ENCODE data around the gene NECTIN3.

Gene NECTIN3

DNA sequence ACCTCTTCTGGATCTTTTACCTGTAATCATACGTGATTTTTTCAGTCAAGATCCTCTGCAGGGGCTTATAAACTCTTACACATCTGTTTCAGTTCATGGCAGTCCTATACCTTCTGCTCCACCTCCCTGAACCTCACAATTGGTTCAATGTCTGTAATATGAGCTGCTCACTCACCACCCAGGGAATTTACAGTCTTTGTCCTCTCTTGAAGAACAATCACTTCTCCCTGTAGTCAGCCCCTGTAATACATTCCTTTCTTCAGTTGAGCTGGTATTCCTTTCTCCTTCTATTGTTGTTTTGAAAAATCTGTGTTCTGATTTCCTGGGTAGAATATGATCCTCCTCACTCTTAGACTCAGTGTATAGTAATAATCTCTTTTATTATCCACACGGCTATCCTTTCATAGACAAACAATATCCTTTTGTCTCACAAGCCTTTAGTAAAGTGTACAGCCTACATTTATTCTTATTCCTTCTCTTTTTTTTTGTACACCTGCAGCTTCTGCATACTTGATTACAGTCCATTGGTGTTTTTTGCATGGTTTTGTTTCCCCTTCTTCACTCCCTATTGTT is 101.8 kb downstream of the NECTIN3 start:
- ChIA-PET POLR2A (no interaction called here), CTCF (no interaction called here)
- peaks cover 0 to 11% of the 10 kb centered on the region in 2 experiments; a peak in 1 of 3 replicates for H3K36me3 ChIP-seq (ENCODE audit: control insufficient read depth in 2 of 2, insufficient read depth in 1 of 2, low read length in 2 of 2)
- H3K4me3 ChIP-seq (ENCODE audit: low read depth, low read length) = no peak overlapping the region
- TF ChIP-seq ZFHX2 (tag by site-specific recombination; conservative IDR thresholded peaks at IDR 0.05) (no peak), ZNF37A (tag by site-specific recombination; IDR thresholded peaks at IDR 0.05) (no peak), SP3 (tag by site-specific recombination; IDR thresholded peaks at IDR 0.05) (no peak), ZNF175 (tag by site-specific recombination; IDR thresholded peaks at IDR 0.05) (no peak), KLF8 (tag by site-specific recombination; IDR thresholded peaks at IDR 0.05) (no peak), ZNF266 (tag by site-specific recombination; IDR thresholded peaks at IDR 0.05; ENCODE audit: low read depth) (no peak), KLF16 (tag by site-specific recombination; IDR thresholded peaks at IDR 0.05) (no peak), MEIS1 (CRISPR knock-in tag; IDR thresholded peaks at IDR 0.05; ENCODE audit: borderline replicate concordance) (no peak), ZNF341 (tag by site-specific recombination; IDR thresholded peaks at IDR 0.05; ENCODE audit: low read depth) (no peak)
- H3K9me3 ChIP-seq (ENCODE audit: control insufficient read depth, insufficient read depth, low read depth, low read length) = no peaks in the 10 kb centered on the region
- no peaks in the 10 kb centered on the region for H3K4me1 ChIP-seq (ENCODE audit: control insufficient read depth, insufficient read depth, low read length)
- no peak overlapping the region for H3K27ac ChIP-seq (ENCODE audit: extremely low read depth, low read depth, low read length)

DNA sequence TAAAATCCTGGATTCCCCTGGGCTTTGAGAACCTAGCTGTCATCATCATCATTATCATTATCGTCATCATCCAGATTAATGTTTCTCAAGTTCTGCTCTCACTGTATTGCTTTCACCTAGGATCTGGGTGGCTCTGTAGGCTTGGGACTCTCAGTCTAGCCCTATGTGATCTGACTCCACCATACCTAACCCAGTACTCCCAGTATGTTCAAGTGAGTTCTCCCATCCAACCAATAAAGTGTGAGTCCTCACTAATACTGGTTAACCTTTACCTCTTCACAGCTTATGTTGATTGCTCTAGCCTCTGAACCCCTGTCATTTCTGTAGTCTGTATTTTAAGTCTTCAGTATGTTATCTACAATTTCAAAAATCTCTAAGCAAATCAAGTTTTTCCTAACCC is 102.3 kb downstream of the NECTIN3 start:
- Histone ChIP-seq H3K27ac (ENCODE audit: extremely low read depth, low read depth, low read length) (no peak overlapping the region), H3K4me1 (ENCODE audit: control insufficient read depth, insufficient read depth, low read length) (no peaks in the 10 kb centered on the region), H3K9me3 (ENCODE audit: control insufficient read depth, insufficient read depth, low read depth, low read length) (no peaks in the 10 kb centered on the region), H3K4me3 (ENCODE audit: low read depth, low read length) (no peak overlapping the region), H3K36me3 (ENCODE audit: control insufficient read depth in 2 of 2, insufficient read depth in 1 of 2, low read length in 2 of 2) (peaks cover 0 to 11% of the 10 kb centered on the region in 2 experiments; a peak in 1 of 3 replicates)
- TF ChIP-seq GFI1B (tag by site-specific recombination; IDR thresholded peaks at IDR 0.05) (no peak), ZNF843 (tag by site-specific recombination; IDR thresholded peaks at IDR 0.05) (no peak), ZNF274 (IDR thresholded peaks at IDR 0.05; ENCODE audit: low read length) (no peak), ZNF274 (tag by site-specific recombination; IDR thresholded peaks at IDR 0.05; ENCODE audit: borderline replicate concordance) (no peak), ZNF202 (tag by site-specific recombination; IDR thresholded peaks at IDR 0.05; ENCODE audit: borderline replicate concordance) (no peak), SP3 (tag by site-specific recombination; IDR thresholded peaks at IDR 0.05) (no peak), ZNF211 (tag by site-specific recombination; IDR thresholded peaks at IDR 0.05; ENCODE audit: low read depth) (no peak), MYNN (tag by site-specific recombination; IDR thresholded peaks at IDR 0.05; ENCODE audit: borderline replicate concordance) (no peak), ZNF248 (tag by site-specific recombination; IDR thresholded peaks at IDR 0.05) (no peak), SP7 (tag by site-specific recombination; IDR thresholded peaks at IDR 0.05) (no peak), ZBTB20 (tag by site-specific recombination; IDR thresholded peaks at IDR 0.05) (no peak), ZNF660 (tag by site-specific recombination; IDR thresholded peaks at IDR 0.05) (no peak), KLF10 (tag by site-specific recombination; IDR thresholded peaks at IDR 0.05) (no peak), HOXC10 (CRISPR knock-in tag; IDR thresholded peaks at IDR 0.05) (no peak), ZNF560 (tag by site-specific recombination; IDR thresholded peaks at IDR 0.05; ENCODE audit: borderline replicate concordance) (no peak)
- TF ChIP-seq, protein P1, sequence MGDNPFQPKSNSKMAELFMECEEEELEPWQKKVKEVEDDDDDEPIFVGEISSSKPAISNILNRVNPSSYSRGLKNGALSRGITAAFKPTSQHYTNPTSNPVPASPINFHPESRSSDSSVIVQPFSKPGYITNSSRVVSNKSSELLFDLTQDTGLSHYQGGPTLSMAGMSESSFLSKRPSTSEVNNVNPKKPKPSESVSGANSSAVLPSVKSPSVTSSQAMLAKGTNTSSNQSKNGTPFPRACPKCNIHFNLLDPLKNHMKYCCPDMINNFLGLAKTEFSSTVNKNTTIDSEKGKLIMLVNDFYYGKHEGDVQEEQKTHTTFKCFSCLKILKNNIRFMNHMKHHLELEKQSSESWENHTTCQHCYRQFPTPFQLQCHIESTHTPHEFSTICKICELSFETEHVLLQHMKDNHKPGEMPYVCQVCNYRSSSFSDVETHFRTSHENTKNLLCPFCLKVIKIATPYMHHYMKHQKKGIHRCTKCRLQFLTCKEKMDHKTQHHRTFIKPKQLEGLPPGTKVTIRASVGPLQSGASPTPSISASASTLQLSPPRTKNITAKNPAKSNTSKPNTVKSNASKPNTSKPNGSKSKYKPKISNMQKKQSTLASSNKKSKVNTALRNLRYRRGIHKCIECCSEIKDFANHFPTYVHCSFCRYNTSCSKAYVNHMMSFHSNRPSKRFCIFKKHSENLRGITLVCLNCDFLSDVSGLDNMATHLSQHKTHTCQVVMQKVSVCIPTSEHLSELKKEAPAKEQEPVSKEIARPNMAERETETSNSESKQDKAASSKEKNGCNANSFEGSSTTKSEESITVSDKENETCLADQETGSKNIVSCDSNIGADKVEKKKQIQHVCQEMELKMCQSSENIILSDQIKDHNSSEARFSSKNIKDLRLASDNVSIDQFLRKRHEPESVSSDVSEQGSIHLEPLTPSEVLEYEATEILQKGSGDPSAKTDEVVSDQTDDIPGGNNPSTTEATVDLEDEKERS (tag by site-specific recombination; IDR thresholded peaks at IDR 0.05) = no peak
- TF ChIP-seq, protein P2, sequence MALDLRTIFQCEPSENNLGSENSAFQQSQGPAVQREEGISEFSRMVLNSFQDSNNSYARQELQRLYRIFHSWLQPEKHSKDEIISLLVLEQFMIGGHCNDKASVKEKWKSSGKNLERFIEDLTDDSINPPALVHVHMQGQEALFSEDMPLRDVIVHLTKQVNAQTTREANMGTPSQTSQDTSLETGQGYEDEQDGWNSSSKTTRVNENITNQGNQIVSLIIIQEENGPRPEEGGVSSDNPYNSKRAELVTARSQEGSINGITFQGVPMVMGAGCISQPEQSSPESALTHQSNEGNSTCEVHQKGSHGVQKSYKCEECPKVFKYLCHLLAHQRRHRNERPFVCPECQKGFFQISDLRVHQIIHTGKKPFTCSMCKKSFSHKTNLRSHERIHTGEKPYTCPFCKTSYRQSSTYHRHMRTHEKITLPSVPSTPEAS (tag by site-specific recombination; IDR thresholded peaks at IDR 0.05) = no peak
- TF ChIP-seq, protein P3, sequence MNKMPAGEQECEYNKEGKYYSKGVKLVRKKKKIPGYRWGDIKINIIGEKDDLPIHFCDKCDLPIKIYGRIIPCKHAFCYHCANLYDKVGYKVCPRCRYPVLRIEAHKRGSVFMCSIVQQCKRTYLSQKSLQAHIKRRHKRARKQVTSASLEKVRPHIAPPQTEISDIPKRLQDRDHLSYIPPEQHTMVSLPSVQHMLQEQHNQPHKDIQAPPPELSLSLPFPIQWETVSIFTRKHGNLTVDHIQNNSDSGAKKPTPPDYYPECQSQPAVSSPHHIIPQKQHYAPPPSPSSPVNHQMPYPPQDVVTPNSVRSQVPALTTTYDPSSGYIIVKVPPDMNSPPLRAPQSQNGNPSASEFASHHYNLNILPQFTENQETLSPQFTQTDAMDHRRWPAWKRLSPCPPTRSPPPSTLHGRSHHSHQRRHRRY (tag by site-specific recombination; IDR thresholded peaks at IDR 0.05) = no peak
- TF ChIP-seq, protein P4, sequence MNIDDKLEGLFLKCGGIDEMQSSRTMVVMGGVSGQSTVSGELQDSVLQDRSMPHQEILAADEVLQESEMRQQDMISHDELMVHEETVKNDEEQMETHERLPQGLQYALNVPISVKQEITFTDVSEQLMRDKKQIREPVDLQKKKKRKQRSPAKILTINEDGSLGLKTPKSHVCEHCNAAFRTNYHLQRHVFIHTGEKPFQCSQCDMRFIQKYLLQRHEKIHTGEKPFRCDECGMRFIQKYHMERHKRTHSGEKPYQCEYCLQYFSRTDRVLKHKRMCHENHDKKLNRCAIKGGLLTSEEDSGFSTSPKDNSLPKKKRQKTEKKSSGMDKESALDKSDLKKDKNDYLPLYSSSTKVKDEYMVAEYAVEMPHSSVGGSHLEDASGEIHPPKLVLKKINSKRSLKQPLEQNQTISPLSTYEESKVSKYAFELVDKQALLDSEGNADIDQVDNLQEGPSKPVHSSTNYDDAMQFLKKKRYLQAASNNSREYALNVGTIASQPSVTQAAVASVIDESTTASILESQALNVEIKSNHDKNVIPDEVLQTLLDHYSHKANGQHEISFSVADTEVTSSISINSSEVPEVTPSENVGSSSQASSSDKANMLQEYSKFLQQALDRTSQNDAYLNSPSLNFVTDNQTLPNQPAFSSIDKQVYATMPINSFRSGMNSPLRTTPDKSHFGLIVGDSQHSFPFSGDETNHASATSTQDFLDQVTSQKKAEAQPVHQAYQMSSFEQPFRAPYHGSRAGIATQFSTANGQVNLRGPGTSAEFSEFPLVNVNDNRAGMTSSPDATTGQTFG (tag by site-specific recombination; IDR thresholded peaks at IDR 0.05; ENCODE audit: borderline replicate concordance) = no peak
- TF ChIP-seq, protein P5, sequence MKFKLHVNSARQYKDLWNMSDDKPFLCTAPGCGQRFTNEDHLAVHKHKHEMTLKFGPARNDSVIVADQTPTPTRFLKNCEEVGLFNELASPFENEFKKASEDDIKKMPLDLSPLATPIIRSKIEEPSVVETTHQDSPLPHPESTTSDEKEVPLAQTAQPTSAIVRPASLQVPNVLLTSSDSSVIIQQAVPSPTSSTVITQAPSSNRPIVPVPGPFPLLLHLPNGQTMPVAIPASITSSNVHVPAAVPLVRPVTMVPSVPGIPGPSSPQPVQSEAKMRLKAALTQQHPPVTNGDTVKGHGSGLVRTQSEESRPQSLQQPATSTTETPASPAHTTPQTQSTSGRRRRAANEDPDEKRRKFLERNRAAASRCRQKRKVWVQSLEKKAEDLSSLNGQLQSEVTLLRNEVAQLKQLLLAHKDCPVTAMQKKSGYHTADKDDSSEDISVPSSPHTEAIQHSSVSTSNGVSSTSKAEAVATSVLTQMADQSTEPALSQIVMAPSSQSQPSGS (tag by site-specific recombination; IDR thresholded peaks at IDR 0.05; ENCODE audit: low read depth) = no peak
- CTCF ChIA-PET = no interaction called here
- POLR2A ChIA-PET = no interaction called here

All from HEK293 (cell line).